NCI-H774 (cell line): ENCODE results near the gene CTBP1.

Source experiments
- DNase-seq: peaks from one replicate; lab custom pipeline; 2025; lab: John Stamatoyannopoulos, UW

CTBP1 gene

DNA sequence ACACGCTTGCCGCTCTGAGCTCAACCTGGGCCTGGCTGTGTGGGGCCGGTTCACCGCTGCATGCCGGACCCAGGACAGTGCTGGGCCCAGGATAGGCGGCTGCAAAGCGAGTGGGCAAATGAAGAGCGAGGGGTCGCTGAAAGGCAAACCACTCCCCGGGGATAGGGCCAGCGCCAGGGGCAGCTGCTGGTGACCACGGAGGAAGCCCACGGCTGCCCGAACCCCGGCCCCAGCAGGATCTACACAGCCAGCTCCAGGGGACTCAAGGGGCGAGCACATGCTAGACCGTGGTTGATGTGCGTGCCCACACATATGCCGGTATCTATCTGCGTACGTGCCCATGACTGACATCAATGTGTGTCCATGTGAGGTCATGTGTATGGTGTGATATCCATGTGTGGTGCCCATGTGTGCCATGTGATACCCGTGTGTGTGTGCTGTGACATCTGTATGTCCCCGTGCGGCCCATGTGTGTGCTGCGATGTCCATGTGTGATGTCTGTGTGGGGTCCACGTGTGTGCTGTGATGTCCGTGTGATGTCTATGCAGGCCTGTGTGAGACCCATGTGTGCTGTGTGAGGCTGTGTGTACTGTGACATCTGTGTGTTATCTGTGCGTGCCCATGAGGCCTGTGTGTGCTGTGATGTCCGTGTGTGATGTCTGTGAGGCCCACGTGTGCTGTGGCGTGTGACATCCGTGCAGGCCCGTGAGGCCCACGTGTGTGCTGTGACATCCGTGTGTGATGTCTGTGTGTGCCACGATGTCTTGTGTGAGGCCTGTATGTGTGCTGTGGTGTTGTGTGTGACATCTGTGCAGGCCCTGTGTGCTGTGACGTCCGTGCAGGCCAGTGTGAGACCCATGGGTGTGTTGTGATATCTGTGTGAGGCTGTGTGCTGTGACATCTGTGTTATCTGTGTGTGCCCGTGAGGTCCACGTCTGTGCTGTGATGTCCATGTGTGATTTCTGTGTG, 24.8 kb downstream of the CTBP1 start:
- no peak for DNase-seq

DNA sequence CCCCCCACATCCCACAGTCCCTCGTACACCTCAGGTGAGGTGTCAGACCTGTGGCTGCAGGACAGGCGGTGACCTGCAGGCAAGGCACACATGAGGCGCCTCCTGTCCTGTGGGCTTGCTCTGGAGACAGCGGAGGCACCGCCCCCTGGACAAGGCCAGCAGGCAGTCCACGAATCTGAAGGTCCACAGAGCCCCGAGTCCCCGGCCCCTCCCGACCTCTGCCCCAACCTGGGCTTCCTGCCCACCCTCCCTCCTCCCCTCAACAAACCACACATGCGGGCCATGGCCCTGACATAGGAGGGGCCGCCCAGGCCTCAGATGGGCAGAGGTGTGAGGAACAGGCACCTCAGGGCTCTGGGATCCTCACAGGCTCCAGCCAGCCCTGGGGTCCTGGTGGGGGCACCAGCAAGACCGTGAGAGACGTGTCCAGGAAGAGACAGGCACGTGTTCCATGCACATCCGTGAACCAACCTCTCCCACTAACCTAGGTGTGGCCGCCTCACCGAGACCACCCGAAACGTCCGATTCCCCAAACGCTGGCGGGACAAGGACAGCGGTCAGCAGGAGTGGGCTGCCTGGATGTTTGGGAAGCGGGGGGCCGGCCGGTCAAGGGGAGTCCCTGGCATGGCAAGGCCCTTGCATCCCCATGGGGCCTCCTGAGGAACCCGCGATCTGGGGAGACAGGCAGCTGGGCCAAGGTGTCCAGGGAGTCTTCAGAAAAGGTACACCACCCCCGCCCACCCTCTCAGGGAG, 25.8 kb downstream of the CTBP1 start:
- no peak for DNase-seq

DNA sequence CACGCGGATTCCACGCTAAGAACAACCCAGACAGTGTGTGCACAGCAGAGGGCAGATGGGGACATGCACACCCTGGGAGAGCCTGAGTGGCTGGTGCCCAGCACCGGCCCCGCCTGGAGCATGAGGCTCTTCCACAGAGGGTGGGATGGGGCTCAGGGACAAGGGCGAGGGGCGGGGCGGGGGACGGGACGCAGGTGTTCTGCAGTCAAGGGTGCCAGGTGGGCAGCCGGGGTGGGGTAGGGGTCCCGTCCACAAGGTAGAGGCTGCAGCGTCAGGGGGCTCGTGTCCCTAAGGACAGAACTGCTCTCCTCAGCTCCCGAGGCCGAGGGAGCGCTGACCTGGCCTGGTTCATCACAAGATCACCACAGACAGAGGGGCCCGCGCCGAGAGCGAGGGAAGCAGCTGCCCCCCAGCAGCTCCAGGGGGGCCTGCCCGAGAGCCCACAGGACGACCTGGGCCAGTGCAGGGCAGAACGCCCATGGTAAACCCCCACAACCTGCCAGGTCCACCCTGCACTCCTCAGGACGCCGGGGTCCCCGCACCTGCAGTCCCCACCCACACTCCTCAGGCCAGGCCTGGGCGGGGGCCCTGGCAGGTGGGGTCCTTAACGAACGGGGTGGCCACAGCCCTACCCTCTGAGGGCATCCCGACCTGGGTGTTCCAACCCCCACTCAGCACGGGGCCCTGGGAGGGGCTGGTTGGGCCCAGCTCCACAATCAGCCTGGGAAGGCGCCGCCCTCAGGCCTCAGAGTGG, 26.7 kb downstream of the CTBP1 start:
- DNase-seq, result no peak

DNA sequence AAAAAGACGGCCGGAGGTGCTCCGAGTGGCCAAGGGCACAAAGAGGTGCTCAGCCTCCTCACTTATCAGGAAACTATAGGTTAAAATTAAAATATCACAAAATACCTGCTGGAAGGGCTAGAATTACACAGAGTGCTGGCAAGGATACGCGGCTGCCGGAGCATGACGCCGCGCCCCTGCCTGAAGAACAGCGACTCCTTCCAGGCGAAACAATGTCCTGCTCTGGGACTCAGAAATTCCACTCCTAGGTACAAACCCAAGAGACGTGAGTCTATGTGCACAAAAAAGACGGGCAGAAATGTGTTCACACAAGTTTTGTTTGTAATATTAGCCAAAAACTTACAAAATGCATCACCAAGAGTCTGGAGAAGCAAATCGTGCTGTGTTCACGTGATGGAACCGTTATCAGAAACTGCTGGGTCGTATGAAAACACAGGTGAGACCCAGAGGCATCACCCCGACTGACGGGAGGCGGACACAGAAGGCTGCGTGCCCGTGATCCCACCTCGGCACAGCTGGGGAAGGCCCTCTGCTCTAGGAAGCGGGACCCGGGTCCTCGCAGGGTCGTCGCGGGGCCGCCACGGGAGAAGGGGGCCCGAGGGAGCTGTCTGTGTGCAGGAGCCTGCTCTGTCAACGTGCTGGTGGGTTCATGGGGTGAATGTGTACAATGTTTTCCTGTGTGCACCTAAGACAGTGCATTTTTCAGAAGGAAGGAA, 27.6 kb downstream of the CTBP1 start:
- DNase-seq, result no peak

DNA sequence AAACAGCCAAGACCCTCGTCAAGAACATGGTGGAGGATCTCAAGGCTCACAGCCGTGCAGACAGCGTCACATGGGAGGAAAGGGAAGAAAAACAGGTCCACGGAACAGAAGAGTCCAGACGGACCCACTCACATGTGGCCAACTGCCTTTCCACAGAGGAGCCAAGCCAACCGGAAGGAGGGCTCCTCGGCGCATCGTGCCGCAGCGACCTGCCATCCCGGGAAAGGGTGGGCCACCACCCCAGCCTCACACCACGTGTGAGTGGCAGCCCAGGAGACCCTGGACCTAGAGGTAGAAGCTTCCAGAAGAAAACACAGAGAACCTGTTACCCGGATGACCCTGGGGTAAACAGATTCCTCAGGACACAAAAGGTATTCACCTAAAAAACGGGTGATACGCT, 28.4 kb downstream of the CTBP1 start:
- no peak for DNase-seq

DNA sequence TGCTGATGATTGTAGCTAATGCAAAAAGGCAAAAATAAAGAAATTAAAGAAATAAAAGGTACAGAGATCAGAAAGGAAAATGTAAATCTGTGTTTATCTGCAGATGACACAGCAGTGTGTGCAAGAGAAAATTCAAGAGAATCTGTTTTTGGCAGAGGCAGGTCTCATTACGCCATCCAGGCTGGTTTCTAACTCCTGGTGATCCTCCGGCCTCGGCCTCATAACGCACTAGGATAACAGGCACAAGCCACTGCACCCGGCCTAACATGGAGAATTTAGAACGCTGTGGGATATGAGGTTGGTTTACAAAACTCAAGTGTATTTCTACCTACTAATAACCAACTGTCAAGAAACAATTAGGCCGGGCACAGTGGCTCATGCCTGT, 29.4 kb downstream of the CTBP1 start:
- no peak for DNase-seq

DNA sequence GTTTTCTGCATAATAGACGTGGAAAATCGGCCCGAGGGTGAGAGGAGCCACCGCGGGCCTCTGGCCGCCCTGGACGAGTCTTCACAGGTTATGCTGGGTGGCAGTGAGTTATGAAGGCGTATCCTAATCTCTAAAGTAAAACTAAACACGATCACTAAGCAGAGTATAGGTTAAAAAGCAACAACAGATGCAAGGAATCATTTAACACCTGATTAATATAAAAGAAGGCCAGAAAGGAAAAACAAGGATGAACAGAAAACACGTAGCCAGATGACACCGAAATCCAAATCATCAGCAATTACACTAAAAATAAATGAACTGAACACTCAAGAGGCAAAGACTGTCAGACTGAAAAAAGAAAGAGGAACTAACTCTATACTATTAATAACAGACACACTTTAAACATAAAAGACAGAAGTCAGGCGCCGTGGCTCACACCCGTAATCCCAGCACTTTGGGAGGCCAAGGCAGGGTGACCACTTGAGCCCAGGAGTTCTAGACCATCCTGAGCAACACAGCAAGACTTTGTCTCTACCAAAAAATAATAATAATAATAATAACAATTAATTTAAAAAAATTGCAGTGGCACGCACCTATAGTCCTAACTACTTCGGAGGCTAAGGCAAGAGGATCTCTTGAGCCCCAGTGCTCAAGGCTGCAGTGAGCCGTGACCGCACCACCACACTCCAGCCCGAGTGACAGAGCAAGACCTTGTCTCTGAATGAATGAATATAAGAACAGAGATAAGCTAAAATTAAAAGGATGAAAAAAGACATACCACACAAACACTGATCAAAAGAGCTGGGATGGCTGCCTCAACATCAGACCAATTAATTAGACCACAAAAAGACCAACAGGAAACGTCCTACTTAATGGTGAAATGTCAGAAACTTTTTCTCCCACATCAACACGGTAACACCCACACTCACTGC, 30.0 kb downstream of the CTBP1 start:
- no peak for DNase-seq

DNA sequence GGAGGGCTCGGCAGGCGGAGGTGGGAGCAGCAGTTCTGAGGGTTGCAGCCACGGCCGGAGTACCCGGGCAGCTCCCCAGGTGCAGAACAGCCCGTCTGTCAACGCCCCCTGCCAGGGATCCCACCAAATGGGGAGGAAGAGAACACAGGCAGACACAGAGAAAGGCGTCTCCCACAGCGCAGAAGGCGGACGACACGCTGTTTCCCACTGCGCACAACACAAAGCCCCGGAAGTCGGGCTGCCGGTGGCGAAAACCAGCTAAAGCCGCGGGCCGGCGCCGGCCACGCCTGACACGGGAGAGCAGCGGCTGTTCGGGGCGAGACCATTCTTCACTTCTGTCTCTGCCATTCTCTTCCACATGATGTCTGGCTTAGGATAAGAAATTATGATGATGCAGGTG, 31.6 kb downstream of the CTBP1 start:
- DNase-seq, result no peak

DNA sequence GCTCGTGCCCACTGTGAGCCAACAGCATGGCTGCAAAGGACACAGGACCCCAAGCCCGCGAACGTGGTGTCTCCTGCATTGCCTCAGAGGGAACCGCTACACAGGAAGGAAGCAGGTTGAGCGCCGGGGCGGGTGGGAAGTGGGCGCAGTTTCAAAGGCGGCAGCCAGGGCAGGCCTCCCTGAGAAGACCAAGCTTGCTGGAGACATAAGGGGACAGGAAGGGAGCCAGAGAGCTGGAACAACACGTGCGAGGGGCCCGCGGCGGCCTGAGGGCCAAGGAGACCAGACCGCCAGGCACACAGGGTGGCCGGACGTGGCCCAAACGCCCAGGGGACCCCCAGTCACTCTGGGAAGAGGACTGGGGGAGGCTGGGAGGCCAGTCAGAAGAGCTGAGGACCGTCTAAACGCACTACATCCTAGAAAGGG, 32.0 kb downstream of the CTBP1 start:
- DNase-seq, result no peak

DNA sequence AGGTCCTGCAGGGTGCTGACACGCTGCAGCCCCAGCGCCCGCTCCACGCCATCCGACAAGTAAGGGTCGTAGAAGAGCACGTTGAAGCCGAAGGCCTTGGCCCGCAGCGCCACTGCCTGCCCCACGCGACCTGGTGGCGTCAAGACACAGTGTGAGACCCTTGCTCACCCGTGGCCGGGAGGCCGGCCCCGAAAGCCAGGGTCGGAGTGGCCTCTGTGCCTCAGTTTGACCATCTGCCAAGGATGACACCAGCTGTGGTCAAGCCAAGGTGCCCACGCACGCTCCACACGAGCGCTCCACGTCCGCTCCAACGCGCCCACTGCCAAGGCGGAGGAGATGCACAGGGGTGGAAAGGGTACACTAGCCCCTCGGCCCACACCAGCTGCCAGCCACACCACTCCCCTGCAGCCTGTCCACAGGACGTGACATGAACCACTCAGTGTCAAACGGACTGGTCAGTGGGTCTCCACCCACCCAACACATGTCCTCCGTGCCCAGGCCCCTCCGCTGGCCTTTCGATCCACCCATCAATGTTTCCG, 32.8 kb downstream of the CTBP1 start:
- no peak for DNase-seq

DNA sequence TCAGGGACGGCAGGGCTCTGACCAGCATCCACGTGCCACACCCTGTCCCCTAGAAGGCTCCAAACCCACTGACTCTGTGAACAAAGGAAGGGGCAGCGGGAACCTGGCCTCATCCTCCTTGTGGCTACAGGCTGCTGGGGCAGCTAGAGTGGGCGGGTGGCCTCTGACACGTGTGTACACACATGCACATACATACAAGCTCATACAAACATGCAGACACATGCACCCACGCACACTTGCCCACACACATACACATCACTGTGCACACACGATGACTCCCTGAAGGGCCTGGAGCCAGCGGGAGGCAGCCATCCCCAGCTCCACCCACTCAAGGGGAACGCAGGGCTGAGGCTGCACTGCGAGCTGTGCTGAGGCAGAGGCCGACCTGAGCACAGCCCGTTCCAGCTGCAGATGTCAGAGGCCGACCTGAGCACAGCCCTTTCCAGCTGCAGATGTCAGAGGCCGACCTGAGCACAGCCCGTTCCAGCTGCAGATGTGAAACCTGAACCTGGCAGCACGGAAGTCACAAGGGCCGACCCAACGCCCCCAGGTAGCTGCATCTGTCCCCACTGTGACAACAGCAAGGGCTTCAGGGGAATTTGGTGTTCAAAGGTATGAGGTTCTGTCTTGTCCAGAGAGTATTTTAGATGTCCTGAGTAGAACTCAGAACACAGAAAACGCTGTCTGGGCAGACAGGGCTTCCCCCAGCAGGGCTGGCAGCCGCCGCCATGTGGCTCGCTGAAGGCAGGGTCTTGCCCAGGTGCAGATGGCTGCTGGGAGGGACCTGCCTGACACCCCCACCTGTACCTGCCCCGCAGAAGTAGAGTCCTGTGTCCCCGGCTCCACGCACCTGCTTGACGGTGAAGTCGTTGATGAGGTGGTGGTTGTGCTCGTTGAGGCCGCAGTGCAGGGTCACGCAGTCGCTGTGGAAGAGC, 33.5 kb downstream of the CTBP1 start:
- DNase-seq, result no peak

DNA sequence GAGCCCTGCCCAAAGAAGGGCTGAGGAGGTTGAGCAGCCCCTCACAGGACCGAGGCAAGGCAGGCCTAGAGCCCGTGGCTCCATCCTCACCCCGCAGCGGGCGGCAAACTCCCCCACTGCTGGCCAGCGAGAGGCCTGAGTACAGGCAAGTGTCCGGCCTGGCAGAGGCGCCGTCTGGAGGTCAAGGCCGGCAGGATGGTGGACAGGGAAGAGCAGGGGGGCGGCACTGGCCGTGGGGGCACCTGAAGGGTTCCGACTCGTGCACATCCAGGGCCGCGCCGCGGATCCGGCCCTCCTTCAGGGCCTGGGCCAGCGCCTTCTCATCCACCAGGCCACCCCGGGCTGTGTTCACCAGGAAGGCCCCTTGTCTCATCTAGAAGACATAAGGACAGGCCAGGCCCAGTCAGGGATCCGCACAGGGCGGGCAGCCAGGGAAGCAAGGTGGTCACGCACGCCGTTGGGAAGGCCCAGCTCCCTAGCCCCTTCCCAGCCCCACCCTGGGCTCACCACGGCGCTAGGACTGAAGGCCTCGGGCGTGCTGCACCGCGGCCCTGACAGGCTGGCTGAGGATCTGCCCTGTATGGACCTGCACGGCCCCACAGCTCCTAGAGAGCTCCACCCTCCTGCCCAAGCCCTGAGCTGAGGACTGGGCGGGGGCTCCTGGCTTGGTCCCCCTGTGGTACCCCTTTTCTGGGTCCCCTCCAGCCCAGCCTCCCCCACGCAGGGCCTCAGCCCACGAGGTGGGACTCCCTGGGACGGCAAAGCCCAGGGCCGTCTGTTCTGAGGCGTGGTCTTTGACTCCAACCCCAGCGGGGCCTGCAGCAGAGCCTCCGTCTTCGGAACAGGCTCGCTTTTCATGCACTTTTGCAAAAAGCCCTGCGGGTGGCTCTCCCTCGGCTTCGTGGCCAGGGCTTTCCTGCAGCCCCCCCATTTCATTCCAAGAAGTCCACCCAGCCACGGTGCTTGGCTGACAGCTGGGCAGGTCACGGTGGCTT, 34.5 kb downstream of the CTBP1 start:
- DNase-seq, result no peak

DNA sequence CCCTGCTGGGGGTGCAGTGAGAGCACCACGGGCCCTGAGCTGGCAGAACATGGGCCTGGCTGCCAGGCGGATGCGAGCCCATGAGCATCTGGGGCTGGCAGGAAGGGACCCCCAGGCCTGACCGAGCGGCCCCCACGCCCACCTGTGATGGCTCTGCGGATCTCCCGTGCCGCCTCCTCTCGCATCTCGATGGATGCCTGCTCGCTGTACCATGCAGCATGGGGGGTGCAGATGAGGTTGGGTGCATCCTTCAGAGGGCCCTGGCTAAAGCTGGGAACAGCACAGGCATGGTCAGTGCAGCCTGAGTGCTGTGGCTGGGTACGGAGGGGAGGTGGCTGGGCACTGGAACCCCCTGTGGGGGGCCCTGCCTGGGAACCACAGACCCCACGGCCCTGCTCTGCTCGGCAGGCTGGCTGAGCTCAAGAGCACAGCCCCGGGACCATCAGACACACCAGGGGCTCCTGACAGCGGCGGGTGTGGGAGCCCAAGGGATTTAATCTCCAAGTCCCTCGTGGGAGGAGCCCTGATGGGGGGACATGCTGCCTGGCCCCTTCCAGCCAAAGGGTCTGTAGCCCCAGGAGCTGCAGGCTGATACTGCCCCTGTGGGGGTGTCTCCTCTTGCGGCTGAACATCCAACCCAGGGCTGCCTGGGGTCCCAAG, 35.5 kb downstream of the CTBP1 start:
- no peak for DNase-seq

DNA sequence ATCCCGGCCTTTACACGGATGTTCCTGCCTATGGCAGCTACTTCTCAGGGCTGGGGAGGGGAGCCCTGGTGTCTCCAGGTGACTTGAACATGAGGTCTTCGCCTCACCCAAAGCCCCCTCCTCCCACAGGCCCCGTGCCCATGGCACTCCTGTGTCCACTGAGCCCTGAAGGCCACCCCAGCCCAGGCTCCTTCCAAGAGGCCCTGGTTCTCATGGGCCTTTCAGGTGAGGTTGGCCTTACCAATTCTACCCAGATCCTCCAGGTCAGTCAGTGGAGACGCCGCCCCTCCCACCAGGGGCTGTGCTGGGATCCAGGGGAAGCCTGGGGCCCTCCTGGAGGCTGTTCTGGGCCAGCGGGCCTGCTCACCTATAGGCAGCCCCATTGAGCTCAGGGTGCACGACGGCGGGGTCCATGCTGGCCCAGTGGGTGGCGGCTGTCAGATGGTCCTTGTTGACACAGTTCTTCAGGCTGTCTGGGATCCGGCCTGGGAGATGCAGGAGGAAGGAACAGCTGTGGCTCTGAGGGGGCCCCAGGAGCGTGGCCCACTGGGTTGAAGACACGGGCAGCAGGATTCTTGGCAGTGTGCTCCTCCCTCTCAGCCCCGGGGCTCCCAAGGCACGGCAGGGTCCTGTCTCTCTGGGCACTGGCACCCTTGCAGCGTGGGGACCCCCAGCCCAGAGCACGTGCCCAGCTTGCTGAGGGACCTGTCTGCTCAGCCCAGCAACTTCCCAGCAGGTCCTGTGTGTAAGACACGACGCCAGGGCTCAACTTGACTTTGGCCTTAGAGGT, 36.2 kb downstream of the CTBP1 start:
- no peak for DNase-seq

DNA sequence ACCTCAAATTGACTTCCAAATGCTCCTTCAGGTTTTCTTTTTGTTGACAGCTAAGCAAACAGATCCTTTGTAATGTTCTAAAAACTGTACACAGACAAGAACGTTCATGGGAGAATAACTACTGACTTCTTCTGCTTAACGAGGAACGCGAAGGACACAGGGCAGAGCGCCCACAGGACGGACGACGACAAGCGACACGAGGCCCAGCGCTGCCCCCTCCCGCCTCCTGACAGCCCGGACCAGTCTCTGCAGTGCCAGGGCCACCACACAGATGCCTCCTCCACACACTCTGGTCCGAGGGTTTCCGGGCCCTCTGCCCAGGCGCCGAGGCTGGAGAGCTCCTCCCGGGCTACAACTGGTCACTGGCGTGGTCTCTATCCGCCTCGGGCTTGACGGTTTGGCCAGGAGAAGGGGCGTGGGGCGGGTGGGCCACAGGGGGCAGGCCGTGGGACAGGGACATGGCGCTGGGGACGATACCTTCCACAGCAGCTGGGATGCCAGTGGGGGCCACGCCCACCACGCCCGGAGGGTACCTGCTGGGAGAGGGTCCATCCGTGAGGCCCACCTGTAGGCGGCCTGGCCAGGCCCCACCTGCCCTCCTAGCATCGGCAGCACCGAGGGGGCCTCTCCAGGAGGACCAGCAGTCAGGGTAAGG, 36.9 kb downstream of the CTBP1 start:
- DNase-seq, result no peak

DNA sequence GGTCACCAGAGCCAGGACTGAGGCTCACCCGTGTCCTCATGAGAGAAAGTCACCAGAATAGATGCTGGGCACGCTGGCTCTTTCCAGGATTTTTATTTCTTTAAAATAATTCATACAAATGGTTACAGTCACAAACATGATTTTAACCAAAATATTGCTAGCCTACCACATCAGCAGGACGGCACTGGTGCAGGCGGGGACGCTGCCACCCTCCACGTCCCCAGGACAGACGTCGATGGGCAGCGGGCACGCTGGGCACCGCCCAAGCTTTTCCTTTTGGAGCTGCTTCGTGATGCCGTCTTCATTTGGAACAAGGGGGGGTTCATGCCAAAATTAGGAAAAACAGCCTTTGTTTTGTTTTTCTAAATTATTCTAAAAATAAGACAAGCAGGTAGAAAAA, 37.6 kb downstream of the CTBP1 start:
- no peak for DNase-seq
